Measurements from ENCODE around the gene GRAP.

The GRAP gene

GRCh38 chr17:18991531-18992315, 55.0 kb downstream of the GRAP start:
- TF ChIP-seq CTCF (IDR thresholded peaks at IDR 0.05; ENCODE audit: low read length, missing control alignments) = no peak
- no peak for DNase-seq (ENCODE audit: low read depth)
- no peak overlapping the region for H3K4me3 ChIP-seq (replicated peaks; ENCODE audit: low read depth, low read length)

- no peak overlapping the region for H3K4me3 ChIP-seq (replicated peaks; ENCODE audit: low read depth, low read length)
- no peak for TF ChIP-seq CTCF (IDR thresholded peaks at IDR 0.05; ENCODE audit: low read length, missing control alignments)
- no peak for DNase-seq (ENCODE audit: low read depth)
Observed at GRCh38 chr17:18990331-18990730, 56.4 kb downstream of the GRAP start.

- H3K4me3 ChIP-seq (replicated peaks; ENCODE audit: low read depth, low read length) = no peak overlapping the region
- no peak for DNase-seq (ENCODE audit: low read depth)
- no peak for TF ChIP-seq CTCF (IDR thresholded peaks at IDR 0.05; ENCODE audit: low read length, missing control alignments)
Observed at GRCh38 chr17:18988546-18989173, 58.1 kb downstream of the GRAP start.

GRCh38 chr17:18987862-18988545, 58.8 kb downstream of the GRAP start:
- no peak for DNase-seq (ENCODE audit: low read depth)
- no peak for TF ChIP-seq CTCF (IDR thresholded peaks at IDR 0.05; ENCODE audit: low read length, missing control alignments)
- no peak overlapping the region for H3K4me3 ChIP-seq (replicated peaks; ENCODE audit: low read depth, low read length)

GRCh38 chr17:18987230-18987610, 59.5 kb downstream of the GRAP start:
- no peak overlapping the region for H3K4me3 ChIP-seq (replicated peaks; ENCODE audit: low read depth, low read length)
- DNase-seq (ENCODE audit: low read depth) = no peak
- no peak for TF ChIP-seq CTCF (IDR thresholded peaks at IDR 0.05; ENCODE audit: low read length, missing control alignments)

GRCh38 chr17:18986541-18987229, 60.1 kb downstream of the GRAP start:
- no peak for TF ChIP-seq CTCF (IDR thresholded peaks at IDR 0.05; ENCODE audit: low read length, missing control alignments)
- H3K4me3 ChIP-seq (replicated peaks; ENCODE audit: low read depth, low read length) = no peak overlapping the region
- no peak for DNase-seq (ENCODE audit: low read depth)

Data from fibroblast of pulmonary artery (primary cell).